Keratinocyte (primary cell): ENCODE results near the gene NOL9.

Experiments used
- CTCF ChIP-seq, 3 experiments: IDR thresholded peaks in 1 of 3; conservative IDR thresholded peaks in 1 of 3; optimal IDR thresholded peaks in 1 of 3; 2 replicates in 2 of 3; 3 replicates in 1 of 3; pipeline versions ENCODE3 to v1.5.1; 2011; ENCODE audit warnings: low read length in 3 of 3, mild to moderate bottlenecking in 3 of 3, moderate library complexity in 2 of 3, control low read depth in 1 of 3, inconsistent platforms in 1 of 3; ENCODE audit not compliant: insufficient read depth in 2 of 3; ENCODE audit errors: extremely low read depth in 1 of 3
- EZH2 ChIP-seq: IDR thresholded peaks from one replicate; pipeline ENCODE4 v1.6.1; 2012; ENCODE audit warnings: inconsistent platforms, mild to moderate bottlenecking, low read length, moderate library complexity

DNA sequence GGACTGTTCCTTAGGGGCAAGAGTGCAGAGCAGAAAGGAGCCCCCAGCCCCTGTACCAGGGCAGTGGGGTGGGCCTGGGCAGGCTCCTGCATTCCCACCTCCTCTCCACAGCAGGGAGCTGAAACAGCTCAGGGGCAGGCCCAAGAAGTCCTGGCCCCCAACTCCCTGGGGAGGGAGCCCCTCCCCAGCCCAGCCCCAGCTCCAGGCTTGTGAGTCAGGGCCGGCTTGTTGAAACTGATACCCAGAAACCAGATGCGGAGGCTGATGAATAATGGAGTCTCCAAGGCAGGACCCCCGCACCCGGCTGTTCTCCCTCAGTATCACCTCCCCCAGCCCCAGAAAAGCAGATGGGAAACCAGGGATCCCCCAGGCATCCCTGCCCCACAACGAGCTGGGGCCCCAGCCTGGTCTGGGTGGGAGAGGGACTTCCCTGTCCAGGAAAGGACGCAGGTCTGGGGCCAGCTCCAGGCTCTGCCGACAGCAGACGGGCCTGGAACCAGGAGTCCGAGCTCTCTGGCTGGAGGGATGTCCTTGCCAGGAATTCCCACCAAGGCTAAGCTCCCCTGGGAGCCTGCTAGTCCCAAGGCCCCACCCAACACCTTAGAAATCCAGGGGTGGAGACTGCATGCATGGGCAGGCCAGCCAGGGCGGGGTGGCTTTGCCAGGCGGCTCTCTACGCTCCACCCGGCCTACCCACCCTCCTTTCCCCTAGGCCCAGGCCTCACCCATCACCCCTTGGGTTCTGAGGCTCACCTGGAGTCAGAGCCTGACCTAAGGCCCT is 65.5 kb downstream of the NOL9 start:
- TF ChIP-seq EZH2 (no peak), CTCF (optimal IDR thresholded peaks at IDR 0.05 in 1 of 3, IDR thresholded peaks at IDR 0.05 in 1 of 3, conservative IDR thresholded peaks at IDR 0.05 in 1 of 3; ENCODE audit: extremely low read depth in 1 of 3, insufficient read depth in 2 of 3, low read length in 3 of 3) (no peak)
